G401.6 (cell line): ENCODE results near the gene CDC42EP1.
"Not testable (repeated sequence)": the region's sequence is repeated elsewhere in the genome, so short reads cannot be mapped to it uniquely, and the experiment has no call there.

Source experiments
- FAIRE-seq: peaks from 2 replicates; lab custom pipeline; 2012; peaks lifted over from hg19 to GRCh38; lab: Jason Lieb, UNC

The CDC42EP1 gene

DNA sequence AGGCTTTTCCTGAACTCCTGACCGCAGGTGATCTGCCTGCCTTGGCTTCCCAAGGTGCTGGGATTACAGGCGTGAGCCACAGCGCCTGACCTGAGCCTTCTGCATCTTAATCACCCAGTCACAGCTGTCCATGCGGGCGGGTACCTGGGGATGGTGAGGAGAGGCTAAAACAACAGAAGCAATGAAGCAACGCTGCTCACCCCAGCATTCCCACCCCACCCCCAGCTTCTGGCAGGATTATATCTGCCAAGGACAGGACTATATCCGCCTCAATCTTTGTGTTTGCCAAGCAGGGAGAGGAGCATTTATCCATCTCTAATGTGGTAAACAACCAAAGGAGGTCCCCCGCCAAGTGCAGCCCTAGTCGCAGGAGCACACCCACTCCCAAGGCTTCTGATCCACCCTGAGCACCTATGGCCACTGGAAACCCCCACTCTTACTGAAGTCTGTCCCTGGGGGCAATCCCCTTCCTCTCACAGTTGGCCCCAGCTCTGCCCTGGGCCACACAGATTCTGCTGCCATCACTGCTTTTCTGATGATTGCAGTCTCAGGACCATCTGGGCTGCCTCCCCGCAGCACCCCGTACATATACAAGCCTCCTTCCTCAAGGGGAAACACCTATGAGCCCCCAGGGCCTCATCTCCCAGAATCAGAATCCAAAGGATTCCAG, 28.4 kb downstream of the CDC42EP1 start:
- no peak for FAIRE-seq

DNA sequence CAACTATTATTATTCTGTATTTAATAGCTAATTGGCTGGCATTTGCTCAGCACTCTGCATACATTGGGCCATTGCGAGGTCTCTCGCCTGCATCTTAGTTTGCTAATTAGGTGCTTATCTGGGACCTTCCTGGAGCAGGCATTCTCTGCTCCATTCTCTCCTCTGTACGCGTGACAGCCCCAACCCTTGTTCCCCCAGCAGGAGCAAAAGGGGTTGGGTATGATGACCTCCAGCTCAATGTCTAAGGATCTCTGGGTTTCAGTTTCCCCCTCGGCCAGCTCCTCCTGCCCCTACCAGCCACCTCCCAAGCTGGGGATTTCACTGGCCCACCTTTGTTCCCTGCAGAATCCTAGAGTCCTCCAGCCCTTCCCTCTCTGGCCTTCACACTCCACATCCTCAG, 29.4 kb downstream of the CDC42EP1 start:
- FAIRE-seq = no peak

DNA sequence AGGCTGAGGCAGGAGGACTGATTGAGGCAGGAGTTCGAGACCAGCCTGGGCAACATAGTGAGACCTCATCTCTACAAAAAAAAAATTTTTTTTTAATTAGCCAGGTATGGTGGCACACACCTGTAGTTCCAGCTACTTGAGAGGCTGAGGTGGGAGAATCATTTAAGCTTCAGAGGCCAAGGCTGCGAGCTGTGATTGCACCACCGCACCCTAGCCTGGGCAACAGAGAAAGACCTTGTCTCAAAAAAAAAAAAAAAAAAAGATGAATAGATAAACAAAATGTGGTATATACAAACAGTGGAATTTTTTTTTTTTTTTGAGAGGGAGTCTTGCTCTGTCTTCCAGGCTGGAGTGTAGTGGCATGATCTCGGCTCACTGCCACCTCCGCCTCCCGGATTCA, 30.8 kb downstream of the CDC42EP1 start:
- not testable (repeated sequence) for FAIRE-seq

DNA sequence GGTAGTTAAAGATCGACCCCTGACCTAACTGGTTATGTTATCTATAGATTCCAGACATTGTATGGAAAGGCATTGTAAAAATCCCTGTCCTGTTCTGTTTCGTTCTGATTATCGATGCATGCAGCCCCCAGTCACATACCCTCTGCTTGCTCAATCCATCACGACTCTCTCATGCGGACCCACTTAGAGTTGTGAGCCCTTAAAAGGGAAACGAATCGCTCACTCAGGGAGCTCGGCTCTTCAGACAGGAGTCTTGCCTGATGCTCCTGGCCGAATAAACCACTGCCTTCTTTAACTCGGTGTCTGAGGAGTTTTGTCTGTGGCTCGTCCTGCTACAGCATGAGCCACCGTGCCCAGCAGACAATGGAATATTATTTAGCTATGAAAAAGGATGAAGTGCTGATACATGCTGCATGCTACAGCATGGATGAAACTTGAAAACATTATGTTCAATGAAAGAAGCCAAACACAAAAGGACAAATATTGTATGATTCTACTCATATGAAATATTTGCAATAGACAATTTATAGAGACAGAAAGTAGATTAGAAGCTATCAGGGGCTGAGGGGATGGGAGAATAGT, 31.6 kb downstream of the CDC42EP1 start:
- FAIRE-seq = no peak

DNA sequence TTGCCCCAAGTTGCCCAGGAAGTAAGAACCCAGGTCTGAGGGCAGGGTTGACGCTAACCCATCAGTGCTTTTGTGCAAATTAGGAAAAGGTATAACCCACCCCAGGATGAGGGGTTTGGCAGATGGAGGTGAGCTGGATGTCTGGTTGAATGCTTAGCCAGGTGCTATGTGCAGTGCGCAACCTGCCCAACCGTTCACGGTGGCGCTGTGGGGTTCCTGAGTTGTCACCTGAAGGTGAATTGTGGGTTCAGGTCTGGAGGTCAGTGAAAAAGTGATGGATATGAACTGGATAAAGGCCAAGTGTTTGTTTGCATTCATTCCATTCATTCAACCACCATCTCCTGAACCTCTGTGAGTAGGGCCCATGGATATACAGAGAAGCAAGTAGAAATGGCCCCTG, 34.0 kb downstream of the CDC42EP1 start:
- FAIRE-seq = no peak

DNA sequence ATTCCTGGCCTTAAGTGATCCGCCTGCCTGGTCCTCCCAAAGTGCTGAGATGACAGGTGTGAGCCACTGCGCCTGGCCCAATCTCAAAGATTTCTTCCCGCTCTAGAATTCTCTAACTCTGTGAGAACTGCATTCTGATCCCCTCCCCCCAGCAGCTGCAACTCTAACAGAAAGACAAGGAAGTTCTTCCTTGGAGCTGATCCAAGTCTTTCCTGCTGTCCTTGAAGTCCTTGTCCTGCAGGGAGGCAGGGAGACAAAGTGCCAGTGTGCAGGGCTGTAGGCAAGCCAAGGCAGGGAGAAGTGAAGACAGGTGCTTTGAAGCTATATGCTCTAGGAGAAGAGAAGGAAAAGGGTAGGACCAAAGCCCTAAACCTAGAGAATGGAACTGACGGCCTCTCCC, 38.9 kb downstream of the CDC42EP1 start:
- no peak for FAIRE-seq

DNA sequence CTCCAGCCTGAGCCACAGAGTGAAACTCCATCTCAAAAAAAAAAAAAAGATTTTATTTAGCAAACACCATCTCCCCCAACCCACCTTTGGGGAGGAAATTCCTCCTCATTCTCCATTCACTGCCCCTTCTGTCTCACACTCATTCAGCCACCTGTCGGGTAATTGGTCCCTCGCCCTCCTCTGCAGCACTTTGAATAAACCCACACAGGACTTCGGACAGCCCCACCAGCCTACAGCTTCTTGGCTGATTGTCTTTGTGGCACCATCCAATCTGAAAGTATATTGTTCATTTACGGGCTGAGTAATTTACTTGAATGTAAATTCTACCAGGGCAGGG, 40.9 kb downstream of the CDC42EP1 start:
- no peak for FAIRE-seq

DNA sequence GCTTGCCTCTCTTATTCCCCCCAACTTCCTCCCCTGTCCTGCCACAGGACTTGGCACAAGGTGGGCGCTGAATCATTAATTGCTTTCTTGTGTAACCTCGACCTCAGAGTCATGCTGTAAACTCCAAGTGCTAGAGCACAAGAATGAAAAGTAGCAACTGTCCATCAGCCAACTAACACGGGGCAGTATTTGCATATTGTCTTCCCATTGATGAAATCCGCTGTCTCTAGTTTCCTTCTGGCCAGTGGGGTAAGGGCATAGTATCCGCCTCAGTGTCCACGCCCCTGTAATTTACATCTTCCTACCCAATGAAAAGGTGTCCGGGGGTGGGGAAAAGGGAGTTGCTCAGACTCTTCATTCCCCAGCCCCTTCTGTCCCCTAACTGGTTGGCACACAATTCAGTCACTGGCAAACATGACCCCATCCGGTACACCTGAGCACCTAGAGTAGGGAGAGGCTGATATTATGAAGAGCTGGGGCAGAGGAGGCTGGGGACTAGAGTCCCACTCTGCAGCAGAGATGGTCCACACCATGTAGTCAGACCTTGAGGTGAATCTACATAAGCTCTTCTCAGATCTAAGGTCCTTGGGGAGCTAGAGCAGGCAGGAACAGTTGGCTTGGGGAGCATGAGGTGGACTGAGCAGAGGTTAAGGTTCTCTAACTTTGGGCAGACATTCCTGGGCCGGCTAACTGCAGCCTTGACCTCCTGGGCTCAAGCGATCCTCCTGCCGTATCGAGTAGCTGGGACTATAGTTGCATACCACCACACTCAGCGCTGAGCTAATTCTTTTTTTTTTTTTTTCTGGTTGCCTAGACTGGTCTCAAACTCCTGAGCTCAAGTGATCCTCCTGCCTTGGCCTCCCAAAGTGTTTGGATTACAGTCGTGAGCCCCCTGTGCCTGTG, 41.5 kb downstream of the CDC42EP1 start:
- peak; percentile 95 for FAIRE-seq

DNA sequence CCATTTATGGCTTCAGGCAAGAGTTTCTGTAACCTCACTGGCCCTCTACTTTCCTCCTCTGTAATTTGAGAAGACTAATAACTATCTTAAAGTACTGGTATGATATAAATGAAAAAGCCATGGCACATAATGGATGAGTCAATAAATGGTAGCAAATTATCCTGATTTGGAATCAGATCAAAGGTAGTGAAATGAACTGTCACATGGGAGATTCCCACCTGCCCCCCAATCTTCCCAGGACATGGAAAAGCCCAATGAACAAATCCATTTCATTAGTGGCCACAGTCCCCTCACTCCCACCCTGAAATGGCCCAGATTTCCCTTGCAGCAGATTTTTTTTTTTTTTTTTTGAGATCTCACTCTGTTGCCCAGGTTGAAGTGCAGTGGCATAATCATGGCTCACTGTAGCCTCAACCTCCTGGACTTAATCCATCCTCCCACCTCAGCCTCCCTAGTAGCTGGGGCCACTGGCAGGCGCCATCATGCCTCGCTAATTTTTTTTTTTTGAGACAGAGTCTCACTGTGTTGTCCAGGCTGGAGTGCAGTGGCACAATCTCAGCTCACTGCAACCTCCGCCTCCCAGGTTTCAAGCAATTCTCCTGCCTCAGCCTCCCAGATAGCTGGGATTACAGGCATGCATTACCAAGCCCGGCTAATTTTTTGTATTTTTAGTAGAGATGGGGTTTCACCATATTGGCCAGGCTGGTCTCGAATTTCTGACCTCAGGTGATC, 42.4 kb downstream of the CDC42EP1 start:
- not testable (repeated sequence) for FAIRE-seq

DNA sequence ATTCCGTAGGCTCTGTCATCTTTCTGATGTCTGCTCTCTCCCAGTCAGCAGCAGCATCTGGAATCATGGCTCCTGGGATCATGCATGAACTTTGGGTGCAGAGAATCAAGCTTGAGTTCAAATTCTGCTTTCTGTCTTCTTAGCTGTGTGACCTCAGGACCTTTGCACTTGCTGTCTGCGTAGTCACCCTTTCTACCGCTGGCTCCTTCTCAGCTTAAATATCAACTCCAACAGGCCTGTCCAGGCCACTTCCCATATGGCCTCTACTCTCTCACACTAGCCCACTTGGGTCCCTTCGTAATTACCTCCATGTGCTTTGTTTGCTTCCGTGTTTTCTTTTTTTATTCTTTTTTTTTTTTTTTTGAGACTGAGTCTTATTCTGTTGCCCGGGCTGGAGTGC, 43.8 kb downstream of the CDC42EP1 start:
- no peak for FAIRE-seq

DNA sequence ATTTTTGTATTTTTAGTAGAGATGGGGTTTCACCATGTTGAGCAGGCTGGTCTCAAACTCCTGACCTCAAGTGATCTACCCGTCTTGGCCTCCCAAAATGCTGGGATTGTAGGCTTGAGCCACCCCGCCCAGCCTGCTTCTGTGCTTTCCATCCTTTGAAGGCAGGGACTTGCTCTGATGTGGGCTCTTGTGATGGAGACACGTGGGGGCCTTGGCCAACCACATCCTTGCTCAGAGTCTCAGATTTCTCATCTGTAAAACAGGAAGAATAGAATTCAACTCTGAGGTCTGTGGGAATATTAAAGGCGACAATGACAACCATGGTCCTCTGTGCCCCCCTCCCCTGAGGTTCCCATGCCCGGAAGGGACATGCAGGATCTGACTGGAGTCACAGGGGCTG, 44.6 kb downstream of the CDC42EP1 start:
- FAIRE-seq = no peak

DNA sequence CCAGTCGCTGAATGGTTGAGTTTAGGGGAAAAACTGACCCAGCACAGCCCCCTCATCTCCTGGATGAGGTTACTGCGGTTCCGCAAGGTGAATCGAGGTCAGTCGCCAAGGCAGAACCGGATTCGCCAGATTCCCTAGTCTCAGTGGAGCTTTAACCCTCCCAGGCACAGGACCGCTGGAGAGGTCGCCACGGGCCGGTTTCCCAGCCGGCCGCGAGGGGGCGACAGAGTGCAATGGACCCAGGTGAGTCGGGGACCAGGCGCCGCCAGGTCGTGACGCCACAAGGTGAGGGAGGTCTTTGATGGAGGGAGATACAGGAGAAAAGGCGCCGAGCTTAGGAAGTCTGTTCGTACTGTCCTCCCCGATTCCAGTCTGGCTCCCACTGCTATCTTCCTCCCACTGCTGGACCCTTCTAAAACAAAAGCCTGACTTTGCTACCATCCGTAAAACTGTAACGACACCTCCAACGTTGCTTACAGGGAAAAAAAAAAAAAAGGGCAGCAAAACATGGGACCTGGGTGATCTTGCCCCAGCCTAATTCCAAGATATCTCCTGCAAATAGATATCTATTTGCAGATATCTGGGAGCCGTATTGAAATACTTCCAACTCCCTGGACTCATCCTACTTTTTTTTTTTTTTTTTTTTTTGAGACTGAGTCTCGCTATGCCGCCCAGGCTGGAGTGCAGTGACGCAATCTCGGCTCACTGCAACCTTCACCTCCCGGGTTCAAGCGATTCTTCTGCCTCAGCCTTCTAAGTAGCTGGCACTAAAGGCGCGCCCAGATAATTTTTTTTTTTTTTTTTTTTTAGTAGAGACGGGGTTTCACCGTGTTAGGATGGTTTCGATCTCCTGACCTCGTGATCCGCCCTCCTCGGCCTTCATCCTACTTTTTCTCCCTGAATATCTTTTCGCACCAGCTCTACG, 47.0 kb downstream of the CDC42EP1 start:
- peak; percentile 86 for FAIRE-seq

DNA sequence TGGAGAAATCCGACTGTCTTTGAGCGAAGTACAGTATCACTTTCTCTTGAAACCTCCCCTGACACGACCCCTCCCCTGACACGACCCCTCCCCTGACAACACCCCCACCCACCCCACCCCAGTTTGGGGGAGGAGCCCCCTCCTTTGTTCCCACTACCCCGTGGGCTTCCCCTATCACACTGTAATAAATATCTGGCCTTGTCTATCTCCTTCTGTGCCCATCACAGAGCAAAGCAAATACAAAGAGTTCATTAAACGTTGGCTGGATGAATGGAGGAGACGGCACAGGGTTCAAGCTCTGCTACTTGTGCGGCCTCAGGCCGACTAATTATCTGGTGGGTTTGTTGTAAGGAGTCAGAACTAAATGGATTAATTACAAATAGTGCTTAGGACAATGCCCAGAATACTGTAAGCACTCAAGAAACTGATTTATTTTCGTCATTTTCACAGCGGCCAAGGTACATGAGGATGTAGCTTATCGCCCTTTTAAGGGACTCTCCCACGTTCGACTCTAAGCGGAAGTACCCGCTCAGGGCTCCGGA, 47.7 kb downstream of the CDC42EP1 start:
- FAIRE-seq = no peak

DNA sequence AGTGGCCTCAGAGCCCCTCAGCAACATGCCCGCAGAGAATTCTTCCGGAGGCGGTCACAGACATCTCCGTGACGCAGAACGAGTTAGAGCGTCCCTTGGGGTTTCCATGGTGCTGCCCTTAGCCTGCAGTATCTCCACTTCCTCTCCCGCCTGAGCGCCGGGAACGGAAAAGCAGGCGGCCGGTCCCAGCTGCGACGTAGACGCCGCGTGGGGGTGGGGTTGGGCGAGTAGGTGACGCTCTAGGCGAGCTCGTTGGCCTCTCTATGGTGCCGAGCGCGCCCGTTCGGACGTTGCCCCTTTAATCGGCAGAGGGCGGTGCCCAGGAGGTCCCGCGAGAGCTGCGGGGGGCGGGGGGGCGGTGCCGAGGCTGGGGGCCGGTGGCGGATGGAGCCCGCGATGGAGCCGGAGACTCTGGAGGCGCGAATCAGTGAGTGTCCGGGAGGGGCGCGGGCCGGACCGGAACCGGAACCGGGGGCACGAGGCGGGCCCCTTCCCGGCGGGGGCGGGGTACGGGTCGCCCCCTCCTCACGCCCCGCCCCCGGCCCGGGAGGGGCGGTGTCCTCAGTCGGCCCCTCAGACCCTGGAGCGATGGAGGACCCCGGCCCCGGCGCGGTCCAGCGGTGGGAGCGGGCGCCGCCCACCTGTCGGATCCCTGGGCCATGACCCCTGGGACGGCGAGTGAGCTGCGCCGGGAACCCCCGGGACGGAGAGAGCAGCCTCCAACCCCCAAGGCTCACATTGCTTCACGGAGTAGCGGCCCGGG, 48.4 kb downstream of the CDC42EP1 start, which contains the start of gene GGA1:
Gene GGA1, plus strand, starts transcription at position 358 of the 763 bp plus-strand sequence. Its CDS starts 27 bp downstream, at position 385.
- peak; percentile 95 for FAIRE-seq

DNA sequence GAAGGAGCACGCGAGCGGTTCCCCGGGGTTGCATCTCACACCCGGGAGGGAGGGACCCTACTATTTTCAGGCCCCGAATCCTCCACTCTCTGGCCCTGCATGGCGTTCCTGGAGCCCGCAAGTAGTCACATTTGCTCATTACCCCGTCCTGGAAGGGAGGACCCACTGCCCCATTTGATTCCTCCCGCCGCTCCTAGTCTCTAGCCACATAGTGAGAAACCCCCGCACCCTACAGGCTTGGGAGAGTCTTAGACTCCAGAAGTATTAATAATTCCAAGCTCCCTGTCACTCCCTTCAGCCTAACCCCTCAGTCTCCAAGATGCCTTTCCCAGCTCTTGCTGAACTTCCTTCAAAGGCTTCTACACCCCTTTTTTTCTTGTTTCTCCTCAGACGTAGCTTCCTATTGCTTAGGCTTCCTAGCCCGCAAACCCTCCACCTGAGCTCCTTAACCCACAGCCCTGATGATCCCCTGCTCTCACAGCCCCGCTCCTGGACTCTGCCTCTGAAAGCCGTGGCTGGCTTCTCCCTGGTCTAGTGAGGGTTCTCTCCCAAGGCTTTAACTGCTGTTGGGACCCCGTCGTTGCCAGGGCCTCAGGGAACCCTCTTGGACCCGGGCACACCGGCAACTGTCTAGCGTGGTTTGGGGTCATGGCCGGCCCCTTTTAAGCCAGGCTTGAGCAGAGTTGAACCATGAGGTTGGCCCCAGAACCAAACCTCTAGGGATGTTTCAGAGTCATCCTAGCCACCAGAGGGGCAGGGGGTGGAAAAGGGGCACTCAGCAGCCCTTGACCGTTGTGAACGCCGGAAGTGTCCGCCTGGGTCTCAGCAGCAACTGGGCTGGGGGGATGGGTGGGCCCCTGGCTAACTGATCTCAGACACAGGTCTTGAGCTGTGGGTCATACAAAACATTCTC, 49.2 kb downstream of the CDC42EP1 start:
- FAIRE-seq = no peak

DNA sequence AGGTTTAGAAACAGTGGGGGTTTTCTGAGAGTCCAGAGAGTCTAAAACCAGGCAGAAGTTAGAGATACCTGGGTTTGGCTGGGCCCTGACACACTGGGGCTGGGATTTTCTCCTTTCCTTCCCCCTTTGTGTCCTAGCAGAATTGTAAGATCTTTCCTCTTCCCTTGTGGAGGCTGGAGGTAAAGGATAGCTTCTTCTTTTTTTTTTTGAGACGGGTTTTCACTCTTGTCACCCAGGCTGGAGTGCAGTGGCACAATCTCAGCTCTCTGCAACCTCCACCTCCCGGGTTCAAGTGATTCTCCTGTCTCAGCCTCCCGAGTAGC, 49.8 kb downstream of the CDC42EP1 start:
- not testable (repeated sequence) for FAIRE-seq

DNA sequence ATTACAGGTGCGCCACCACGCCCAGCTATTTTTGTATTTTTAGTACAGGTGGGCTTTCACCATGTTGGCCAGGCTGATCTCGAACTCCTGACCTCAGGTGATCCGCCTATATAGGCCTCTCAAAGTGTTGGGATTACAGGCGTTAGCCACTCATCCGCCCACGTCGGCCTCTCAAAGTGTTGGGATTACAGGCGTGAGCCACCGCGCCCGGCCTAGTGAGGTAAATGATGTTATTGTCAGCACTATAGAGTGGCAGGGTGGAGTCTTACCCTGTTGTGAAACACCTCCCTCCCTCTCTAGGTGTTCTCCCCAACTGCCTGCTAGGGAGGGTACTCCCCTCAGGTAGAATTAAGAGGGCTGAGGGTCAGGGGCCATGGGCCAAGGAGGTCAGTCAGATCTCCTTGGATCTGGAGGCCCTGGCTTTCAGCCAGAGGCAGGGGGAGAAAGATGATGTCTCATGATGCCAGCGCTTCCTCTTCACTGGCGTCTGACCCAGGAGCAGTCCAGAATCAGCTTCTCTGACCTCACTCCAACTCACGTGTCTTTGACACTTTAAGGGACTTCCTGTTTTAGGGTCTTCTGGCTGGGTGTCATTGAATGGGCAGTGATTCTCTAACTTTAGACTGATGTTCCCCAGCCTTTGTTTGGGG, 50.3 kb downstream of the CDC42EP1 start:
- FAIRE-seq = no peak

DNA sequence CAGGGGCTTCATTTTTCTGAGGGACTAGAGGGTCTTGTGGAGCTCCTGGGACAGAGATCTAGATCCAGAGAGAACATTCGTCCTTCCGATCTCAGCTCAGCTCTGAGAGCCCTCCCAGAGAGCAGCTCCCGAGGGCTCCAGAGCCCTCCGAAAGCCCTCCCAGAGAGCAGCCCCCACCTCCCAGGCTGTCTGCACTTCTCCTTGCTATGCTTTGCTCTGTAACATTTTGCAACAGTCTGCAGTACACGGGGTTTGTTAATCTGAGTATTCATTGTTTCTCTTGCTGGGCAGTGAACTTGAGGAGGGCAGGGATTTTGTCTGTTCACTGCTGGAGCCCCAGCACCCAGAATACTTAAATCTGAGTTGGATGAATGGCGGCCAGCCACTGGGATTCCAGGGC, 50.9 kb downstream of the CDC42EP1 start:
- no peak for FAIRE-seq
